Central memory CD8-positive, alpha-beta T cell (primary cell): ENCODE measurements around the gene ALOX12.
"Not testable (repeated sequence)": the region's sequence is repeated elsewhere in the genome, so short reads cannot be mapped to it uniquely, and the experiment has no call there.

Source experiments
- ATAC-seq: fragments of 150-1000 bp; cut with Tn5 transposase; replicated peaks from 2 replicates; pipeline ENCODE4 v1.10.0; 2022; ENCODE audit warnings: mild to moderate bottlenecking, moderate FRiP score, moderate number of reproducible peaks; ENCODE audit not compliant: poor library complexity, severe bottlenecking; ENCODE audit errors: extremely low read depth
- DNase-seq, 2 donors: peaks; one replicate each; pipeline ENCODE4 v3.0.0; 2021; ENCODE audit warnings: low spot score in 2 of 2
- H3K27ac Mint-ChIP-seq: one replicate; pipeline ENCODE4 v1.8.0; 2022; ENCODE audit warnings: low read depth, mild to moderate bottlenecking, moderate library complexity, mixed read lengths
- H3K27me3 Mint-ChIP-seq: one replicate; pipeline ENCODE4 v1.8.0; 2022; ENCODE audit warnings: mixed read lengths
- H3K36me3 Mint-ChIP-seq: one replicate; pipeline ENCODE4 v1.8.0; 2022; ENCODE audit warnings: mild to moderate bottlenecking, moderate library complexity, mixed read lengths; ENCODE audit not compliant: insufficient read depth
- H3K4me1 Mint-ChIP-seq: one replicate; pipeline ENCODE4 v1.8.0; 2022; ENCODE audit warnings: mixed read lengths
- H3K4me3 Mint-ChIP-seq: one replicate; pipeline ENCODE4 v1.8.0; 2022; ENCODE audit warnings: mild to moderate bottlenecking, moderate library complexity, mixed read lengths
- H3K9me3 Mint-ChIP-seq: one replicate; pipeline ENCODE4 v1.8.0; 2022; ENCODE audit warnings: mixed read lengths

Gene ALOX12

DNA sequence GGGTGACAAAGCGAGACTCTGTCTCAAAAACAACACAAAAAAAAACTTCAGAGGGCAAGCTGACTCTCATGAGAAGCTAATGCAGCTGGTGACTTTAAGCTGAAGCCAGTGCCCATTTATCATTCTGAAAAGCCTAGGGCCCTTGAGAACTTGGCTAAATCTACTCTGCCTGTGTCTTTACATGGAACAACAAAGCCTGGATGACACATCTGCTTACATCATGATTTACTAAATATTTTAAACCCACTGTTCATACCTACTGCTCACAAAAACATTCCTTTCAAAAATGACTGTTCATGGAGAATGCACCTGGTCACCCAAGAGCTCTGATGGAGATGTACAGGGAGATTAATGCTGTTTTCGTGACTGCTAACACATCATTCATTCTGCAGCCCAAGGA is 6.1 kb upstream of the ALOX12 start:
- DNase-seq: no peak
- Mint-ChIP-seq H3K27me3 (no peaks in the 10 kb centered on the region), H3K36me3 (peaks cover 1% of the 10 kb centered on the region), H3K4me1 (no peaks in the 10 kb centered on the region), H3K9me3 (no peaks in the 10 kb centered on the region), H3K27ac (no peak overlapping the region), H3K4me3 (no peak overlapping the region)
- no peak for ATAC-seq

DNA sequence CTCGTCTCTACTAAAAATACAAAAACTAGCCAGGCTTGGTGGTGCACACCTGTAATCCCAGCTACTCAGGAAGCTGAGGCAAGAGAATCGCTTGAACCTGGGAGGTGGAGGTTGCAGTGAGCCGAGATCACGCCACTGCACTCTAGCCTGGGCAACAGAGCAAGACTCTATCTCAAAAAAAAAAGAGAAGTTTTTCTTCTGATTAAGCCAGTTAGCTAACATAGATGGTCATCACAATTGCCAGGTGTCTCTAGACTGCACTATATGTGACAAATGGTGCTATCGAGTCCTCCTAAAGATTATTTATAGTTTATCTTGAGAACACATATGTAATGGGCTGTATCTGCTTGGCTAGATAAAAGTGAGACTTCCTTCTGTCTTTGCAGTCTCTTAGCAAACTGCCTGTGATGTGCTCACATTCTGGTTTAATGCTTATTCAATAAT is 2.2 kb upstream of the ALOX12 start:
- H3K27ac Mint-ChIP-seq: peak overlapping the region; percentile 5
- H3K4me3 Mint-ChIP-seq, H3K4me1 Mint-ChIP-seq, H3K27me3 Mint-ChIP-seq, H3K9me3 Mint-ChIP-seq, H3K36me3 Mint-ChIP-seq, DNase-seq, ATAC-seq: not testable (repeated sequence)

DNA sequence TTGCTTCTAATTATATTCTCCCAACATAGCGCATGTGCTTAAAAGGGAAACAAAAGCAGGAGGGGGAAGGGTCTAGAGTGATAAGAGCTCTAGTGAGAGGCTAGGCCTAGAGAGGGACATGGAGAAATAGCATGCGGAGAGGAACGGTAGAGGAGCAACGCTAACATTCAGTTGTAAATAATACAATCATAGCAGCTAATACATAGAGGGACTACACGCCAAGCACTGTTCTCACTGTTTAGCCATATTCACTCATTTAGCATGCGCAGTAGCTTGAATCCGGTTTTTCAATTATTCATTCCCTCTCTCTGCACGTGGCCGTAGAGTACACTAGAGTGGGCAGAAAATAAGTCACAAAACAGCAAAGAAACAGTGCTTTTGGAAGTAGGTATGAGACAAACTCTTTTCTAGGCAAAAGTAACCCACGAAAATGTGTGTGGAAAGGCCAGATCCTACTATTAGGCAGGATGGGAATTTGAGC is 1.7 kb upstream of the ALOX12 start:
- Mint-ChIP-seq H3K27me3 (no peaks in the 10 kb centered on the region), H3K36me3 (peaks cover 3% of the 10 kb centered on the region), H3K4me3 (no peak overlapping the region), H3K4me1 (peaks cover 1% of the 10 kb centered on the region), H3K9me3 (no peaks in the 10 kb centered on the region), H3K27ac (peak overlapping the region; percentile 5)
- ATAC-seq: no peak
- DNase-seq: no peak

DNA sequence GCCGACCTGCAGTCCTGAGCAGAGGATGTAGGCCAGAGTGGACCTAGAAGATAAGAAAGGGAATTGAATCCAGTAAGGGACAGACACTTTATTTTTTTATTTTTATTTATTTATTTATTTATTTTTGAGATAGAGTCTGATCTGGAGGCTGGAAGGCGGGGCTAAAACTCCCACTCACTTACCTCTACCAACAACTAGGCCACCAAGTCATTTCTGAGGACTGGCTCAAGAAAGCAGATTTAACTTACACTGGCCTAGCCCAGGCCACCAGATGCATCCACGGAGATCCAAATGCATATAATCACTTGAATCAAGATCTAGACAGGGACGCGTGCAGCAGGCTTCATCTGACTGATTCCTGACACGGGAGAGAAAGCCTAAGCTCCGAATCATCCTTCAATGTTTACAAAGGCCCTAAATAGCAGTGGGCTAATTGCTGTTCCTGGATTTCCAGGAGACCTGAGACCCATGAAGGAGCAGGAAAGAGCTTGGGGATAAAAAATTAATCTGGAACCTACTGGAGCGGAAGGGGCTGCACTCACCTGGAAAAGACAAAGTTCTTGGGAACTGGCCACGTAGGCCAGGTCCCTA is 1.1 kb upstream of the ALOX12 start:
- Mint-ChIP-seq H3K27me3 (no peaks in the 10 kb centered on the region), H3K4me3 (no peak overlapping the region), H3K9me3 (no peaks in the 10 kb centered on the region), H3K36me3 (peaks cover 9% of the 10 kb centered on the region), H3K4me1 (peaks cover 7% of the 10 kb centered on the region), H3K27ac (peak overlapping the region; percentile 5)
- no peak for DNase-seq
- ATAC-seq: no peak

DNA sequence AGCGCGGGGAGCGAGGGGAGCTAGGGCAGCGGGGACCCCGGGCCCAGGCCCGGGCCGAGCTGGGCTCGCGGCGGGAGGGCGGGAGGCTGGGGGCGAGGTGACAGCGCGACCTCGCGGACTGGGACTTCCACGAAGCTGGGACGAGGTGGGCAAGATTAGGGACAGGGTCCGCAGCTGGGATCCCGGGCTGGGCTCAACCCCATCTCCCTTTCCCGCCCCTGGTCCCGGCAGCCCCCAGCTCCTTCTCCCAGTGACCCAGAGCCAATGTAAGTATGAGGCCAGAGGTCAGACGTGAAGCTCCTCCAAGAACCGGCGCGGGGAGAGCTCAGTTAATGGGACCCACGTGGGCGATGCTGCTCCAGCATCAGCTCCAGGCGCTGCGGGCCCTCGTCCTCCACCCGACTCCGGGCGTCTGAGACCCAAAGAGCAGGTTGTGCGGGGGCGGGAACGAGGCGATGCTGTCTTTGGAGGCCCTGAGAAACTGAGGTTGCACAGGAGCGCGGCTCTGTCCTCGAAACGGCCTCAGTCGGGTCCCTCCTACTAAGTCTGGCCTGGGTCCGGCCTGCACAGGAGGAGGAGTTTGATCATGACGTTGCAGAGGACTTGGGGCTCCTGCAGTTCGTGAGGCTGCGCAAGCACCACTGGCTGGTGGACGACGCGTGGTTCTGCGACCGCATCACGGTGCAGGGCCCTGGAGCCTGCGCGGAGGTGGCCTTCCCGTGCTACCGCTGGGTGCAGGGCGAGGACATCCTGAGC is 585 bp downstream of the ALOX12 start:
- Mint-ChIP-seq H3K27ac (no peak overlapping the region), H3K4me1 (peaks cover 16% of the 10 kb centered on the region), H3K27me3 (no peaks in the 10 kb centered on the region), H3K4me3 (no peak overlapping the region), H3K36me3 (peaks cover 16% of the 10 kb centered on the region), H3K9me3 (no peaks in the 10 kb centered on the region)
- no peak for ATAC-seq
- no peak for DNase-seq

DNA sequence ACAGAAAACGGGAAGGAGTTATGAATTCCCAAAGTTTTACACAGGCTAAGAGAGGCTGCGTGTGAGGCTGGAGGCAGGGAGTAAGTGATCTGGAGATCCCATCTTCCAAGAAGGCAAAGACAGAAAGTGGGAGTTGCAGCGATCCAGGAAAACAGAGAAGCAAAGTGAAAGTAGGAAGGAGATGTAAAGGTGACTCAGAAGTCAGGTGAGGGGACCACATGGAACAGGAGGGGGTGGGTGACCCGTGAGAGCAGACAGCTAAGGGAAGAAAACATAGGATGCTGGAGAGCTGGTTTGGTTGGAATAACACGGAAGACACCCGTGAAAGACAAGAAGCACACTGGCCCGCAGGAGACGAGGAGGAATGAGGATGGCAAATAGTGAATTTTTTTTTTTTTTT is 1.3 kb downstream of the ALOX12 start:
- H3K36me3 Mint-ChIP-seq: peaks cover 20% of the 10 kb centered on the region
- H3K4me3 Mint-ChIP-seq: no peak overlapping the region
- DNase-seq: no peak
- H3K27me3 Mint-ChIP-seq: no peaks in the 10 kb centered on the region
- H3K9me3 Mint-ChIP-seq: no peaks in the 10 kb centered on the region
- no peak overlapping the region for H3K27ac Mint-ChIP-seq
- ATAC-seq: no peak
- peaks cover 22% of the 10 kb centered on the region for H3K4me1 Mint-ChIP-seq

DNA sequence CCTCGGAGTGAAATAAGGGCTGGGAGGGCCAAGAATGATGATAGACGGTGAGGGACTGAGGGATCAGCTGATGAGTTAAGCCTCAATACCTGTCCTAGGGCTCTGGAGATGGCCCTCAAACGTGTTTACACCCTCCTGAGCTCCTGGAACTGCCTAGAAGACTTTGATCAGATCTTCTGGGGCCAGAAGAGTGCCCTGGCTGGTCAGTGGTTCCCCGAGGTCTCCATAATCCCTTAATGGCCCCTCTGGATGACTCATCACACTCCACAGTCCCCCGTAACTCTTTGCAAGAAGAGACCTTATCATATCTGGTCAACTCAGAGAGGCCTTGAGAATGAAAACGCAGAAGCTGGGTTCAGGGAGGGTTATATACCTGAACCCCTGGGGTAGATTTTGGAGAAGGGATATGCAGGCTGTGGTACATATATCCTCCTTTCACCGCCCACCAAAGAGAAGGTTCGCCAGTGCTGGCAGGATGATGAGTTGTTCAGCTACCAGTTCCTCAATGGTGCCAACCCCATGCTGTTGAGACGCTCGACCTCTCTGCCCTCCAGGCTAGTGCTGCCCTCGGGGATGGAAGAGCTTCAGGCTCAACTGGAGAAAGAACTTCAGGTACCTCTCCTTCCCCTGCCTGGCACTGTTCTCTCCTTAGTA is 3.1 kb downstream of the ALOX12 start:
- no peaks in the 10 kb centered on the region for H3K9me3 Mint-ChIP-seq
- no peak overlapping the region for H3K27ac Mint-ChIP-seq
- no peak overlapping the region for H3K4me3 Mint-ChIP-seq
- ATAC-seq (no peak), DNase-seq (no peak)
- peaks cover 24% of the 10 kb centered on the region for H3K36me3 Mint-ChIP-seq
- H3K27me3 Mint-ChIP-seq: no peaks in the 10 kb centered on the region
- H3K4me1 Mint-ChIP-seq: peaks cover 24% of the 10 kb centered on the region

DNA sequence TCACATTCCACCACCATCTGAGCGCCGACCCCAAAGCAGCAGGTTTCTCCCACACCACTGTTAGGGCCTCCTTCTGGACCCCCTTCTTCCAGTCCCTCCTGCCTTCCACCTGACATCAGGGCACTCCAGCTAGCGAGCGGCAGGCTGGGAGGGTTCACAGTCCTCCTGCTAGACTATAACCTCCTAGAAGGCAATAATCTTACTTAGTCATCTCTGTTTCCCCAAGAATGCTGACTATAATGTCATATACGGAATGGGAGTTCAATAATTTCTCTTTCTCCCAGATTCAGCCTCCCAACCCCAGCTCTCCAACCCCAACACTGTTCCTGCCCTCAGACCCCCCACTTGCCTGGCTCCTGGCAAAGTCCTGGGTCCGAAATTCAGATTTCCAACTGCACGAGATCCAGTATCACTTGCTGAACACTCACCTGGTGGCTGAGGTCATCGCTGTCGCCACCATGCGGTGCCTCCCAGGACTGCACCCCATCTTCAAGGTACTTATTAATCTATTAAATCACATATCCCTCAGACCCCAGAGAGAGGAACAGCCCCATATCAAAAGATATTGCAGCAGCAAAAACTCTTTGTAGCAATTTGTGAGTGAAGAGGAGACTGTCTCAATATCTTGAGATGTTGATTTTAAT is 5.6 kb downstream of the ALOX12 start:
- DNase-seq: no peak
- no peak for ATAC-seq
- no peak overlapping the region for H3K4me3 Mint-ChIP-seq
- no peaks in the 10 kb centered on the region for H3K9me3 Mint-ChIP-seq
- peaks cover 36% of the 10 kb centered on the region for H3K4me1 Mint-ChIP-seq
- peaks cover 31% of the 10 kb centered on the region for H3K36me3 Mint-ChIP-seq
- peak overlapping the region; percentile 42 for H3K27ac Mint-ChIP-seq
- no peaks in the 10 kb centered on the region for H3K27me3 Mint-ChIP-seq

DNA sequence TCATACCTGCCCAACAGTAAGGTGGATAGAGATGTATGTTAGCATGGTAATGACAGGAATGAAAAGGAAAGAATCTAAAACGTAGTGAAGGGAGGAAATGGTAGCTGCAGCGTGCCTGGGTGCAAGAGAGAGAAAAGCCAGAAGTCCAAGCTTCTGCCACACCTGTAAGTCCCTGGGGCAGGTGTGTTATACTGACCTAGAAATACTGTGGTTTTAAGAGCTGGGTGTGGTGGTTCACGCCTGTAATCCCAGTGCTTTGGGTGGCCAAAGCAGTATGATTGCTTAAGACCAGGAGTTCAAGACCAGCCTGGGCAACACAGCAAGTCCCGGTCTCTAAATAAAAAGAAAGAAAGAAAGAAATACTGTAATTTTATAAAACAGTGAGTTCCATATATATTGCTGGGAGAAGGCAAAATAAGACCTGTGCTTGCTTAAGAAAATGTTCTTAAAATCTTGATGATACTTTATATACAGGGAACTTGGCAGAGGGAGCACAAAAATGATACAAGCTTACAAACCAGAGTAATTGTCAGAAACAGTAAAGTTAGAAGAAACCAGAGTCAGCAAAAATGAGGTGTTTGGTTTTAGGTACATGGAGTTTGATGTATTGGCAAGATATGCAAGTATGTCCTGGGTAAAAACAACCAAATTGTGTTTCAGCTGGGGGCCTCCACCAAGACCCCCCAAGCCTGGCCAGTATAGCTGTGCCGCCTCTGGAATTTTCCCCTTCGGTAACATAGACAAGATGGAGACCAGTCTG is 6.6 kb downstream of the ALOX12 start:
- Mint-ChIP-seq H3K27ac (peak overlapping the region; percentile 42), H3K4me1 (peaks cover 46% of the 10 kb centered on the region), H3K36me3 (peaks cover 35% of the 10 kb centered on the region), H3K4me3 (no peak overlapping the region), H3K9me3 (no peaks in the 10 kb centered on the region), H3K27me3 (no peaks in the 10 kb centered on the region)
- ATAC-seq: no peak
- no peak for DNase-seq

DNA sequence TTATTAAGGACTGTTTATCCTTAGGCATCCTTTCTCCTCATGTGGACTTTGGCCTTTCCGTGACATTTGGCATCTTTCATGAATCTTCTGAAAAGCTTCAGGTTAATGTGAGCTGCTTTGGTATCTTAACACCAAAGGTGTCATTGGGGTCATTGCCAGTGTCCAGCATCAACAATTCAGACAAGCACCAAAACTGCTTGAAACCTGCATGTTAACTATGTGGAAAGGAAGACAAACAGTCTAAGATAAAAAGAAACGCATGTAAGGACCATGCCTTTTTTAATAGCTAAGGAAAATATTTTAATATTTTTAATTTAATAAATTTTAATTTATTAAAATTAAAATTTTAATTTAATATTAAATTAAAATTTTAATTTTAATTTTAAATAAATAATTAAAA is 7.9 kb downstream of the ALOX12 start:
- H3K9me3 Mint-ChIP-seq: no peaks in the 10 kb centered on the region
- peaks cover 34% of the 10 kb centered on the region for H3K36me3 Mint-ChIP-seq
- no peak overlapping the region for H3K27ac Mint-ChIP-seq
- no peaks in the 10 kb centered on the region for H3K27me3 Mint-ChIP-seq
- no peak overlapping the region for H3K4me3 Mint-ChIP-seq
- DNase-seq (no peak), ATAC-seq (no peak)
- H3K4me1 Mint-ChIP-seq: peaks cover 47% of the 10 kb centered on the region

DNA sequence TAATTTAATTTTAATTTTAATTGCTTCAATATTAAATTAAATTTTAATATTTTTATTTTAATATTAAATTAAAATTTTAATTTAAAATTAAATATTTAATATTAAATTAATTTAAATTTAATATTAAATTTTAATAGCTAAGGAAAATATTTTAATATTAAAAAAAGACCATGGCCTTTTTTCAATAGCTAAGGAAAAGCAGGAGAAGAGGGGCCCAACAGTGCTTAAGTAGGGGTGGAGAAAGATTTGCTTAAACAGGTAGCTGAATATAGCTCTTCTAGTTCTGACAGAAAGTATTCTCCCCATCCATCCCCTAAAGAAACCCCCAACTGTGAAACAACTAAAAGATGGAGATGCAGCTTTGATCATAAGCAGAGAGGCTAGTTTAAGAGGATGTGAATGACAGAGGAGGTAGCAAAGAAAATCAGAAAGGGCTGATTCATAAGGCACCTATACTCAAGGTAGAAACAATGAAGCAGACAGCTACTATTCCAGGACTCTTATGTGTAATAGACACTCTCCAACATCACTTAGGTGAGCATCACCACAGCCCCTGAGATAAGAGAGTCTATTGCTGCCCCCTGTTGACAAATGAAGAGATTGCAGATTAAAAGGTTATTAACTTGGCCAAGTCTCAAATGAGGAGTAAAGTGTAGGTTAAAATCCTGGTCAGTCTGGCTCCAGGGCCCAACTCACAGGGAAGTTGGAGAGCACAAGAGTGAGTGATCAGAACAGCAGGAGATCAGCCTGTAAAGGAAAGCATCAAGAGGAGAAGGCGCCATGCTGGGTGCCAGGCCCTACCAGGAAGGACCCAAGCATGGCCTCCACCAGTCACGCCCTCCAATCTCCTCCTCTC is 8.8 kb downstream of the ALOX12 start:
- H3K27me3 Mint-ChIP-seq: no peaks in the 10 kb centered on the region
- ATAC-seq: peak; percentile 95
- peak in 1 of 2 donors; percentile 47 for DNase-seq
- H3K36me3 Mint-ChIP-seq: peaks cover 29% of the 10 kb centered on the region
- no peak overlapping the region for H3K4me3 Mint-ChIP-seq
- H3K4me1 Mint-ChIP-seq: peaks cover 46% of the 10 kb centered on the region
- no peaks in the 10 kb centered on the region for H3K9me3 Mint-ChIP-seq
- H3K27ac Mint-ChIP-seq: no peak overlapping the region
